Measurements from ENCODE around the gene ATP6V1G2. TPM values are rescaled to one million over a fixed set of nuclear protein-coding genes. Genes with fewer than 3 reads are reported as not detected.

The ATP6V1G2 gene
- total and polyA plus RNA-seq, 12 donors: 0.88 to 2.5 (median 2.0) TPM

- 88 to 92% methylated on average over 6 of the region's 6 CpGs for WGBS, 2 donors
- H3K36me3 ChIP-seq: peaks cover 4 to 98% (median 78%) of the 10 kb centered on the region in 9 donors
- peaks cover 2 to 38% (median 11%) of the 10 kb centered on the region in 9 donors for H3K4me1 ChIP-seq
- no peak for DNase-seq
- ATAC-seq: no peak
- no peak for TF ChIP-seq CTCF (IDR thresholded peaks at IDR 0.05)
- H3K27ac ChIP-seq: no peak overlapping the region
- intact Hi-C loops (cut with DNase I): loop anchor here in 1 of 10 donors (5.0 kb wide), 1 partner anchor 37 kb away; the partner anchor contains the start of gene MICB
- no peak overlapping the region for H3K4me3 ChIP-seq
- no peaks in the 10 kb centered on the region for H3K9me3 ChIP-seq
- no peaks in the 10 kb centered on the region for H3K27me3 ChIP-seq
Measured at GRCh38 chr6:31534011-31534410, 12.4 kb downstream of the ATP6V1G2 start.

- H3K4me1 ChIP-seq: peaks cover 0 to 33% (median 5%) of the 10 kb centered on the region in 9 donors
- H3K4me3 ChIP-seq: no peak overlapping the region
- no peak overlapping the region for H3K27ac ChIP-seq
- WGBS, 2 donors: 89 to 91% methylated on average over 1 of the region's 1 CpG
- no peak for DNase-seq
- no peaks in the 10 kb centered on the region for H3K9me3 ChIP-seq
- H3K36me3 ChIP-seq: peaks cover 4 to 92% (median 72%) of the 10 kb centered on the region in 9 donors
- ATAC-seq: no peak
- TF ChIP-seq CTCF (IDR thresholded peaks at IDR 0.05): no peak
- no peaks in the 10 kb centered on the region for H3K27me3 ChIP-seq
- intact Hi-C loops (cut with DNase I): loop anchor here in 1 of 10 donors (5.0 kb wide), 1 partner anchor 36 kb away; the partner anchor contains the start of gene MICB
Measured at GRCh38 chr6:31533455-31533841, 13.0 kb downstream of the ATP6V1G2 start.

GRCh38 chr6:31532644-31533454, 13.6 kb downstream of the ATP6V1G2 start:
- WGBS, 2 donors: 49 to 52% methylated on average over 9 of the region's 9 CpGs
- no peak overlapping the region for H3K4me3 ChIP-seq
- no peak for TF ChIP-seq CTCF (IDR thresholded peaks at IDR 0.05)
- H3K27me3 ChIP-seq: no peaks in the 10 kb centered on the region
- peaks cover 0 to 28% (median 0%) of the 10 kb centered on the region in 9 donors for H3K4me1 ChIP-seq
- DNase-seq (no peak), ATAC-seq (peak in 2 of 8 donors; percentile 20 to 34)
- H3K27ac ChIP-seq: peak overlapping the region in 2 of 10 donors; percentile 14 to 48
- H3K36me3 ChIP-seq: peaks cover 4 to 86% (median 71%) of the 10 kb centered on the region in 9 donors
- no peaks in the 10 kb centered on the region for H3K9me3 ChIP-seq
- intact Hi-C loops (cut with DNase I): loop anchor here in 1 of 10 donors (5.0 kb wide), 1 partner anchor 36 kb away; the partner anchor contains the start of gene MICB

- peaks cover 4 to 78% (median 66%) of the 10 kb centered on the region in 9 donors for H3K36me3 ChIP-seq
- DNase-seq (no peak), ATAC-seq (no peak)
- H3K27ac ChIP-seq: peak overlapping the region in 2 of 10 donors; percentile 14 to 48
- TF ChIP-seq CTCF (IDR thresholded peaks at IDR 0.05): no peak
- no peaks in the 10 kb centered on the region for H3K27me3 ChIP-seq
- WGBS, 2 donors: 76 to 77% methylated on average over 9 of the region's 9 CpGs
- intact Hi-C loops (cut with DNase I): loop anchor here in 1 of 10 donors (5.0 kb wide), 1 partner anchor 35 kb away; the partner anchor contains the start of gene MICB
- peaks cover 0 to 28% (median 0%) of the 10 kb centered on the region in 9 donors for H3K4me1 ChIP-seq
- no peaks in the 10 kb centered on the region for H3K9me3 ChIP-seq
- H3K4me3 ChIP-seq: no peak overlapping the region
Measured at GRCh38 chr6:31531771-31532643, 14.4 kb downstream of the ATP6V1G2 start.
